Ascending aorta (tissue), 2 donors: ENCODE measurements around the gene TEKT4. TPM values are rescaled to one million over a fixed set of nuclear protein-coding genes. Genes with fewer than 3 reads are reported as not detected.
"Not testable (repeated sequence)": the region's sequence is repeated elsewhere in the genome, so short reads cannot be mapped to it uniquely, and the experiment has no call there.

Experiments used
- DNase-seq, 2 donors: peaks; one replicate each; pipeline ENCODE4 v3.0.0-alpha.2; 2019; ENCODE audit warnings: low spot score in 2 of 2
- H3K27ac ChIP-seq, 2 donors: fragments of 200-600 bp; sonication (generic); one replicate each; pipeline ENCODE4 v1.5.1; 2016 to 2017; ENCODE audit warnings: mild to moderate bottlenecking in 1 of 2
- H3K27me3 ChIP-seq: fragments of 200-600 bp; sonication (generic); one replicate; pipeline ENCODE4 v1.5.1; 2017
- H3K36me3 ChIP-seq, 2 donors: fragments of 200-600 bp; sonication (generic); one replicate each; pipeline ENCODE4 v1.5.1; 2016
- H3K4me1 ChIP-seq, 2 donors: fragments of 200-600 bp; sonication (generic); one replicate each; pipeline ENCODE4 v1.5.1; 2016 to 2017; ENCODE audit warnings: mild to moderate bottlenecking in 1 of 2
- H3K4me3 ChIP-seq, 2 donors: fragments of 200-600 bp; sonication (generic); one replicate each; pipeline ENCODE4 v1.5.1; 2016 to 2017; ENCODE audit warnings: mild to moderate bottlenecking in 1 of 2
- H3K9me3 ChIP-seq, 2 donors: fragments of 200-600 bp; sonication (generic); one replicate each; pipeline ENCODE4 v1.5.1; 2016
- CTCF ChIP-seq, 3 experiments: fragments of 200-600 bp in 2 of 3; fragments of 450-650 bp in 1 of 3; sonication (generic) in 2 of 3; IDR thresholded peaks; one replicate each; pipeline ENCODE4 v1.5.1; 2016 to 2019; ENCODE audit warnings: antibody characterized with exemption in 3 of 3, mild to moderate bottlenecking in 1 of 3, moderate library complexity in 1 of 3
- intact Hi-C: fragments of 100-400 bp; cut with DNase I; formaldehyde crosslinking; loops from one replicate; pipeline ENCODE4 v1.15.1; 2023
- total RNA-seq: library from RNA; depleted of rRNA; stranded (reverse); fragments of >200 nt; gene quantifications from one replicate; pipeline ENCODE4 v1.1.0, GENCODE V29; 2016

TEKT4 gene, protein sequence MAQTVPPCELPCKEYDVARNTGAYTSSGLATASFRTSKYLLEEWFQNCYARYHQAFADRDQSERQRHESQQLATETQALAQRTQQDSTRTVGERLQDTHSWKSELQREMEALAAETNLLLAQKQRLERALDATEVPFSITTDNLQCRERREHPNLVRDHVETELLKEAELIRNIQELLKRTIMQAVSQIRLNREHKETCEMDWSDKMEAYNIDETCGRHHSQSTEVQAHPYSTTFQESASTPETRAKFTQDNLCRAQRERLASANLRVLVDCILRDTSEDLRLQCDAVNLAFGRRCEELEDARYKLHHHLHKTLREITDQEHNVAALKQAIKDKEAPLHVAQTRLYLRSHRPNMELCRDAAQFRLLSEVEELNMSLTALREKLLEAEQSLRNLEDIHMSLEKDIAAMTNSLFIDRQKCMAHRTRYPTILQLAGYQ
- not detected for total RNA-seq

DNA sequence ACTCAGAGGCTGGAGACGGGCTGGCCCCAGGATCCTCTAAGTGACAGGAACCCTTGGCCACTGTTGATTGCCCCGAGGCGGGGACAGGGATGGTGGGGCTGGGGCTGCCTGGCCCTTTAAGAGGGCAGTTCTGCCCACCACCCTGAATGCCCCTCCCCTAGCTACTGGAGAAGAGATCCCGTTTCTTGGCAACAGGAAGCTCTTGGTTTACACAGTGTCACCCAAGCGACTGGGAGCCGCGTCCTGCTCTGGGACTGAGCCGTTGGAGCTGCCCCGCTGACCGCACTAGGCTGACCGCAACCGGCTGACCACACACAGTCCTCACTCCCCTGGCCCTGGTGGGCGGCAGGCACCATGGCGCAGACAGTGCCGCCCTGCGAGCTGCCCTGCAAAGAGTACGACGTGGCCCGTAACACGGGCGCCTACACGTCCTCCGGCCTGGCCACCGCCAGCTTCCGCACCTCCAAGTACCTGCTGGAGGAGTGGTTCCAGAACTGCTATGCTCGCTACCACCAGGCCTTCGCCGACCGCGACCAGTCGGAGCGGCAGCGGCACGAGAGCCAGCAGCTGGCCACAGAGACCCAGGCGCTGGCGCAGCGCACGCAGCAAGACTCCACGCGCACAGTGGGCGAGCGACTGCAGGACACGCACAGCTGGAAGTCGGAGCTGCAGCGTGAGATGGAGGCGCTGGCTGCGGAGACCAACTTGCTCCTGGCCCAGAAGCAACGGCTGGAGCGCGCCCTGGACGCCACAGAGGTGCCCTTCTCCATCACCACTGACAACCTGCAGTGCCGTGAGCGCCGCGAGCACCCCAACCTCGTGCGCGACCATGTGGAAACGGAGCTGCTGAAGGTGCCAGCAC lies at the start of gene TEKT4:
TSS of gene TEKT4 (plus strand) at position 205 of the 862 bp plus-strand sequence. CDS start at position 355, 150 bp downstream.
- intact Hi-C loops, result no loop called here
- TF ChIP-seq CTCF (IDR thresholded peaks at IDR 0.05), result no peak
- H3K4me3 ChIP-seq, result no peak within 1 kb of the TSS
- no peaks in the 10 kb centered on the region for H3K9me3 ChIP-seq
- H3K36me3 ChIP-seq, result no peaks in the 10 kb centered on the region
- no peaks in the 10 kb centered on the region for H3K27me3 ChIP-seq
- no peak for DNase-seq
- no peak within 1 kb of the TSS for H3K27ac ChIP-seq
- H3K4me1 ChIP-seq, result no peaks in the 10 kb centered on the region

DNA sequence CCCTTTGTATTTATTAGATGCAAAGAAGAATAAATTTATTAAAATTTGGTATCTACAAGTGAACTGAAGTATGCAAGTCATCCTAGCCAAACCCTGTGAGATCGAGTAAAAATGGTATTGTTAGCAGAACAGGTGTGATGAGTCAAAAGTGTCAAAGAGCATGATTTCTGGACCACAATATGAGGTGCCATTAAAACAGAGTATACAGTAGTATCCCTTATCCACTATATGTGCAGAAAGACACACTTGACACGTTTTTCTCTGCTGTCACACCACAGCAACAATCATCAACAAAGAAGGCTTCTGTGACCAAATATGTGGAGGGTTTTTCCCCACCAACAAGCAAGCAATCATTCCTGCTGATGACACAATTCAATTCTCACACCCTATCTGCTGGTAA lies 32.0 kb upstream of the TEKT4 start:
- DNase-seq, intact Hi-C loops, H3K9me3 ChIP-seq: not testable (repeated sequence)

DNA sequence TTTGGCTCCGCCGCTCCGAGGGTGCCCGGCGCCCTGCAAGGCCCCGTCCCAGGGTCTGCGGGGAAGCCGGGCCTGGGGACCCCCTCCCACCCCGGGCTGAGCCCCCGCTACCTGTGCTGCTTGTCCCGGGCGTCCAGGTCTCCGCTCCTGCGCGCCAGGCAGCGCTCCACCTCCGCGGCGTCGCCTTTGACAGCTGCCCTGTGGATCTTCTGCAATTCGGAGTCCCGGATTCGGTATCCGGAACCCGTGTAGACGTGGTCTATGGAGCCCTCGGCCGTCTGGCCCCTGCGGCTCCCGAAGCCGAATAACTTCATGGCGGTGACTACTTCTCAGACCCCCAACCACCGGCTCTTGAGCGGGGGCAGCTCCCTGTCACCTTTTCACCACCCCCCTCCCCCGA lies 14.4 kb upstream of the TEKT4 start:
- H3K27ac ChIP-seq, DNase-seq, H3K9me3 ChIP-seq, intact Hi-C loops, H3K36me3 ChIP-seq, H3K4me1 ChIP-seq, H3K27me3 ChIP-seq, H3K4me3 ChIP-seq: not testable (repeated sequence)

More for the DNA sequence above, 32.0 kb upstream of the TEKT4 start:
- not testable (repeated sequence) for H3K4me1 ChIP-seq, H3K36me3 ChIP-seq, H3K27ac ChIP-seq, H3K4me3 ChIP-seq, H3K27me3 ChIP-seq

DNA sequence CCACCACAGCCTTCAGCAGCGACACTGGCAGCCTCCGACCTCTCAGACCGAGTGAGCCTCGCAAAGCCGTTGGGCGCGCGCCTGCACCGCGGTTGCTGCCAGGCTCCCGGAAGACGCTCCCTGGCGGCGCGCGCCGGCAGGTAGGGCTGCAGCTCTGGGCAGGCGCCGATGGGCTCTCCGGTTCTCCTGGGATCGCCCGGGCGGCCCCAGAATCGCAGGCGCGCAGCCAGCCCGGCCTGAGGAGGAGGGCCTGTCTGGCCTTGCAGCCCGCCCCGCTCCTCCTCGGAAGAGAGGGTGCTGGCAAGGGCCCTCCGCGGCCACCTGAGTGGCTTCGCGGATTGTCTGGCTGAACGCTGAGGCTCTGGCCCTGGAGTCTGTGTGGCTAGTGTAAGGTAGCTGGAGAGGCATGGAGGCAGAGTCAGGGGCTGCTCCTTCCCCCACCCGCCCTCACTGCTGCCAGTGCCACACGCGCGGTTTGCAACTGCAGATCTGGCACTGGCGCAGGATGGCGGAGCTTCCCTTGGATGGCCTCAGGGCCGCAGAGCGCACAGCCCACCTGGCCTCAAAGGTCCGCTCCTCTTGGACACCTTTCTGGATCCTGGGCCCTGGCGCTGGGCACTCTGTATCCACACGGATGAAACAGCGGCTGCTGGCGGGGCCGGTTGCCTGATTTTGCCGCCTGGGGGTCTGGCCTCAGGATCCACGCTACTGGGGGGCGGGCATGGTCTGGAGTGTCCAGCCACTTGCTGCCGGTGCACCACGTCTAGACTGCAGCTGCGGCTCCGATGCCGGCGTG lies 13.7 kb upstream of the TEKT4 start:
- intact Hi-C loops, result not testable (repeated sequence)
- peak in 1 of 2 donors; percentile 52 for DNase-seq

DNA sequence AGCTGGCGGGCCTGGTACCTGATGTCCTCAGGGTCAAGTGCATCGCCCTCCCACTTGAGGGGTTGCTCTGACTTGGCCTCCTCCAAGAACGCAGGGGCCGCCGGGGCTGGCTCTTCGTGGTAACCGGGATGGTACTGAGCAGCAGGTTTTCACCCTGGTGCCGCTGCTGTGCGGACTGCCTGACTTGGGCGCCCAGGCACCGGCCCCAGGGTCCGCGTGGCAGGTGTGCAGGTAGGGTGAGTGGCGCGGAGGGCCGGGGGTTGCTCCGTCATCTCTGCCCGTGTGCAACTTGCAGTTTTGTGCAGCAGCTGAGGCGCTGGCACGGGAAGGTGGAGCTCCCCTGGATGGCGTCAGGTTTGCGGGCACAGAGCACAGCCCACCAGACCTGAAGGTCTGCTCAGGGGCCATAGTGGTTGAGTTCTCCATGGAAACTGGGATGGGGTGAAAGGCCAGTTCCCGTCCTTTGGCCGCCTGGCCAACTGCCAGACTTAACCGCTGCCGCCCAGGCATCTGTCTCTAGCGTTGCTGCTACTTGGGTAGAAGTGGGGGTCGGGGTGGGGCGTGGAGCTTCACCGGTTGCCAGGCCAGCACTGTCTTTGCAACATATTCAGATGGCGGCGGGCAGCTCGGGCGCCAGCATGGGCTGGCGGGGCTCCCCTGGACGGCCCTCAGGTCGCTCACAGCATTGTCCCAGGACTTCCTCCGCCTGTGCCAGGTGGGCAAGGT lies 12.9 kb upstream of the TEKT4 start:
- H3K9me3 ChIP-seq, H3K27me3 ChIP-seq, H3K27ac ChIP-seq, H3K36me3 ChIP-seq, intact Hi-C loops, DNase-seq, H3K4me3 ChIP-seq, H3K4me1 ChIP-seq: not testable (repeated sequence)

More for the DNA sequence above, 13.7 kb upstream of the TEKT4 start:
- H3K27ac ChIP-seq, H3K36me3 ChIP-seq, H3K4me1 ChIP-seq, H3K27me3 ChIP-seq, H3K9me3 ChIP-seq: not testable (repeated sequence)
- H3K4me3 ChIP-seq, result peak overlapping the region in 1 of 2 donors; percentile 25

DNA sequence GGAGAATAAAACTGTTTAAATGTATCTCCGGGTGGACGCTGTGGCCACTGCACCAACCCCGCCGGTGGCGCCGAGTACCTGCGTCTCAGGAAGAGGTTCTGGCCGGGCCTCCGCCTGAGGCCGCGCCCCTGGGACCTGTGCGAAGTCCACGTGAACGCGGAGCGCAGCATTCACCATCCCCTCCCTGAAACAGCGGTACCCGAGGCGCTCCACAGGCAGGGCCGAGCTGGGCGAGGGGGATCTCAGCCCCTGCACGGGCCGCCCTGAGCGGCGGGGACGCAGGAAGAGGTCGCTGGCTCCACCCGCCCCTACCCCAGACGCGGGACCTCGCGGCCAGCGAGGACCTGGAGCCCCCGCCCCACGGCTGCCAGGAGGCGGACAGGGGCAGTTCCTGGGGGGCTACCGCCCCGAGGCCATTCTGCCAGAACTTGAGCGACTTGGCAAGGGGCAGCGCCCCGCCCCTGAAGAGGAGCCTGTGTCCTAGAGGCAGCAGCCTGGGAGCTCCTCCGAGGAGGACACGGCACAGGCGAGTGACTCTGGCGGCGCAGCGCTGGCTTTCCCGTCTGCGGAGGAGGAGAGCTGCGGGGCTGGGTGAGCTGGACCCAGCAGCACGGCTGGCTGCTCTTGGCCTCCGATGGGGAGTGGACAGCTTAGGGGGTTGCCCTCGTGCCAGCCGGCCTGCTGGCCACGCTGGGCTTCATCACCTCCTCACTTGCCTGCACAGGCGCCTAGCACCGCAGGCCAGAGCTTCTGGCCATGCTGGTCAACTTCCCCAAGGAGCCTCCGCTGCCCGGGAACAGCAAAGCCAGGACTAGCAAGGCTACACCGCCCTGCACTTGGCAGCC lies 9.7 kb upstream of the TEKT4 start:
- Histone ChIP-seq H3K27me3 (no peaks in the 10 kb centered on the region), H3K36me3 (no peaks in the 10 kb centered on the region), H3K4me3 (no peak overlapping the region), H3K9me3 (no peaks in the 10 kb centered on the region), H3K27ac (no peak overlapping the region), H3K4me1 (no peaks in the 10 kb centered on the region)
- TF ChIP-seq CTCF (IDR thresholded peaks at IDR 0.05), result no peak
- intact Hi-C loops, result no loop called here
- peak in 1 of 2 donors; percentile 44 for DNase-seq

DNA sequence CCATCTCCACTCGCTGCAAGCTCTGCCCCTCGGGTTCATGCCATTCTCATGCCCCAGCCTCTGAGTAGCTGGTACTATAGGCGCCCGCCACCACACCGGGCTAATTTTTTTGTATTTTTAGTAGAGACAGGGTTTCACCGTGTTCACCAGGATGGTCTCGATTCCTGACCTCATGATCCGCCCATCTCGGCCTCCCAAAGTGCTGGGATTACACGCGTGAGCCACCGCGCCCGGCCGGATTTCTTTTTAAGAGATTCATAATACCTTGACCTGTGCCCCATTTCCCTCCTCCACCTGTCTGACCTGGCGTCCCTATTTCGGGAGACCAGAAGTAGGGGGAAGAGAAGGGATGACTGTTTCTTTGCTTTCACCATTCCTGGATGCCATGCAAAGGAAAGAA lies 8.3 kb upstream of the TEKT4 start:
- H3K9me3 ChIP-seq, H3K4me3 ChIP-seq, H3K27me3 ChIP-seq, intact Hi-C loops, H3K4me1 ChIP-seq, H3K36me3 ChIP-seq, H3K27ac ChIP-seq: not testable (repeated sequence)
- peak in 1 of 2 donors; percentile 48 for DNase-seq
